ENCODE data around the gene PSMC3.

The PSMC3 gene

GRCh38 chr11:47395223-47396048, 30.8 kb downstream of the PSMC3 start:
- TF ChIP-seq CTCF (IDR thresholded peaks at IDR 0.05): no peak

GRCh38 chr11:47394322-47395222, 31.7 kb downstream of the PSMC3 start:
- TF ChIP-seq CTCF (IDR thresholded peaks at IDR 0.05): peak; percentile 72
- H3K27ac ChIP-seq: peak overlapping the region; percentile 99
- peak overlapping the region; percentile 78 to 92 for H3K4me3 ChIP-seq (ENCODE audit: low read depth in 1 of 2, low read length in 1 of 2)
- H3K9me3 ChIP-seq: no peaks in the 10 kb centered on the region
- no peaks in the 10 kb centered on the region for H3K36me3 ChIP-seq
- H3K4me1 ChIP-seq (ENCODE audit: control insufficient read depth in 1 of 2, insufficient read depth in 1 of 2, low read depth in 1 of 2, low read length in 1 of 2): peaks cover 93% of the 10 kb centered on the region in 2 experiments
- H3K27me3 ChIP-seq: no peaks in the 10 kb centered on the region

More at GRCh38 chr11:47395223-47396048, 30.8 kb downstream of the PSMC3 start:
- Histone ChIP-seq H3K4me1 (ENCODE audit: control insufficient read depth in 1 of 2, insufficient read depth in 1 of 2, low read depth in 1 of 2, low read length in 1 of 2) (peaks cover 91 to 93% of the 10 kb centered on the region in 2 experiments), H3K36me3 (no peaks in the 10 kb centered on the region), H3K27ac (peak overlapping the region; percentile 99), H3K27me3 (no peaks in the 10 kb centered on the region), H3K9me3 (no peaks in the 10 kb centered on the region), H3K4me3 (ENCODE audit: low read depth in 1 of 2, low read length in 1 of 2) (peak overlapping the region; percentile 78 to 92)

- no peak for TF ChIP-seq CTCF (IDR thresholded peaks at IDR 0.05)
- H3K27me3 ChIP-seq: no peaks in the 10 kb centered on the region
- H3K36me3 ChIP-seq: no peaks in the 10 kb centered on the region
- peak overlapping the region; percentile 99 for H3K27ac ChIP-seq
- H3K4me3 ChIP-seq (ENCODE audit: low read depth in 1 of 2, low read length in 1 of 2): peak overlapping the region; percentile 78 to 92
- H3K4me1 ChIP-seq (ENCODE audit: control insufficient read depth in 1 of 2, insufficient read depth in 1 of 2, low read depth in 1 of 2, low read length in 1 of 2): peaks cover 93% of the 10 kb centered on the region in 2 experiments
- no peaks in the 10 kb centered on the region for H3K9me3 ChIP-seq
Measured at GRCh38 chr11:47394050-47394321, 32.3 kb downstream of the PSMC3 start.

- Histone ChIP-seq H3K27ac (peak overlapping the region; percentile 99), H3K4me1 (ENCODE audit: control insufficient read depth in 1 of 2, insufficient read depth in 1 of 2, low read depth in 1 of 2, low read length in 1 of 2) (peaks cover 93 to 94% of the 10 kb centered on the region in 2 experiments), H3K4me3 (ENCODE audit: low read depth in 1 of 2, low read length in 1 of 2) (peak overlapping the region; percentile 78 to 92)
Measured at GRCh38 chr11:47393163-47394049, 32.8 kb downstream of the PSMC3 start.

More at GRCh38 chr11:47393163-47394049, 32.8 kb downstream of the PSMC3 start:
- Histone ChIP-seq H3K9me3 (no peaks in the 10 kb centered on the region), H3K36me3 (no peaks in the 10 kb centered on the region), H3K27me3 (no peaks in the 10 kb centered on the region)
- peak; percentile 14 for TF ChIP-seq CTCF (IDR thresholded peaks at IDR 0.05)
